GM12801 (cell line): ENCODE results near the gene CCDC88A.

ENCODE experiments used
- TF ChIP-seq, protein P1 (sequence below): IDR thresholded peaks from one replicate; pipeline ENCODE4 v1.5.1; 2011; ENCODE audit warnings: control low read depth; ENCODE audit not compliant: insufficient read length; ENCODE audit errors: extremely low read depth

The CCDC88A gene

GRCh38 chr2:55363636-55364035 is 56.0 kb downstream of the CCDC88A start:
- TF ChIP-seq, protein P1, sequence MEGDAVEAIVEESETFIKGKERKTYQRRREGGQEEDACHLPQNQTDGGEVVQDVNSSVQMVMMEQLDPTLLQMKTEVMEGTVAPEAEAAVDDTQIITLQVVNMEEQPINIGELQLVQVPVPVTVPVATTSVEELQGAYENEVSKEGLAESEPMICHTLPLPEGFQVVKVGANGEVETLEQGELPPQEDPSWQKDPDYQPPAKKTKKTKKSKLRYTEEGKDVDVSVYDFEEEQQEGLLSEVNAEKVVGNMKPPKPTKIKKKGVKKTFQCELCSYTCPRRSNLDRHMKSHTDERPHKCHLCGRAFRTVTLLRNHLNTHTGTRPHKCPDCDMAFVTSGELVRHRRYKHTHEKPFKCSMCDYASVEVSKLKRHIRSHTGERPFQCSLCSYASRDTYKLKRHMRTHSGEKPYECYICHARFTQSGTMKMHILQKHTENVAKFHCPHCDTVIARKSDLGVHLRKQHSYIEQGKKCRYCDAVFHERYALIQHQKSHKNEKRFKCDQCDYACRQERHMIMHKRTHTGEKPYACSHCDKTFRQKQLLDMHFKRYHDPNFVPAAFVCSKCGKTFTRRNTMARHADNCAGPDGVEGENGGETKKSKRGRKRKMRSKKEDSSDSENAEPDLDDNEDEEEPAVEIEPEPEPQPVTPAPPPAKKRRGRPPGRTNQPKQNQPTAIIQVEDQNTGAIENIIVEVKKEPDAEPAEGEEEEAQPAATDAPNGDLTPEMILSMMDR: no peak

DNA sequence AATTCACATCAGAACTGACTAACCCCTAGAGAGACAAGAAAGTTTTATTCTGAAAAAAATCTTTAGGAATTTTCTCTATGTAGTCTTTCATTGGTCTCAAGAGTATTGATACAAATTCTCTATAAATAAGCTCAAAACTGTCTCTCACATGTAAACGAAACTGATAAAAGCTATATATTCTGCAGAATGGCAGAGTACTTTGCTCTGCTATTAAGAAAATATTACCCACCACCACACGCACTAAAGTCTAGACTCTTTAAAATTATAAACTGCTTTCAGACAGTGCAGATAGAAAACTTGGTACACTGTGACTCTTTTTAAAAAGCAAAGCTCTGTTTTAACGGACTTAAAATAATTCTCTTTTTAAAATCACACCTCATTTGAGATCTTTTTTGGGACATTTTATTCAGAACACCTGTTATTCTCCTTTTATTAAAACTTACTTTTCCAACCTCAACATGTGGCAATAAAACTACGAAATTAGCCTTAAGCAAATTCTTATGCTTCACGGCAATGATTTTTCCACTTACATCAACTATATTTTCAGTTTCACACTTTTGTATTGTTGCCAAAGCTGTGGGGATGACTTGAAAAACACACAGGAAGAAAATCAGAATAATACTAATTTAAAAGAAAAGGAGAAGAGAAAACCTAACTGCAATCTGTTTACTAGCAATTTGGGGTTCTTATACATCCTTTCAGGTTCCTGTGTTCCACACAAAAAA is 58.0 kb downstream of the CCDC88A start:
- TF ChIP-seq, protein P1: no peak

- TF ChIP-seq, protein P1: no peak
Observed at GRCh38 chr2:55358451-55358850, 61.2 kb downstream of the CCDC88A start.

GRCh38 chr2:55357927-55358326 is 61.7 kb downstream of the CCDC88A start:
- TF ChIP-seq, protein P1: no peak

GRCh38 chr2:55357164-55357563 is 62.5 kb downstream of the CCDC88A start:
- TF ChIP-seq, protein P1: no peak

DNA sequence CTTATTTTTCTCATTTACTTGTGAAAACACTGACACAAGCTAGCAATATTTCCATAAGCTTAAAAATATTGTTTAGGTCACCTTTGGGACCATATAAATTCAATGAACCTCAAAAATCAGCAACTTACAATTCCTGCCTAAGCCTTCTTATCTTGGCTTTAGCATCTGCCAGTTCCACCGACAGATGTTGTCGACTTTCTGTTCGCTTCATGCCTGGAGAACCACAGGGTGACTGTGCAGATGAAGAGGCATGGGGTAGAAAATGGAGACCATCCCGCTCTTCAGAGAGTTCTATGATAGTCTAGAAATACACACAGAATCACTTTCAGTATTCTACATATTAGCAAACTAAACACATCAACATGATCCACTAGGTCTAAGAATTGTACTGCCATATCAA is 64.2 kb downstream of the CCDC88A start:
- TF ChIP-seq, protein P1: no peak

DNA sequence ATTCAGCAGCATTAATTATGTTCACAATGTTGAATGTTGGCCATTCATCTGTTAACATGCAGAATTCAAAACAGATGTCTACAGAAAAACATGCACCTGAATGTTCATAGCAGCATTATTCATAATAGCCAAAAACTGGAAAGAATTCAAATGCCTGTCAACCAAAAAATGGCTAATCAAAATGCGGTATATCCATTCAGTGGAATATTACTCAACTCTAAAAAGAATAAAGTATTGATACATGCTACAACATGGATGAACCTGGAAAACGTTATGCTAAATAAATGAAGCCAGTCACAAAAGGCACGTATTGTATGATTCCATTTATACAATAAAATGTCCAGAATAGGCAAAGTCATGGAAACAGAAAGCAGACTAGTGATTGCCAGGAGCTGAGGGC is 68.0 kb downstream of the CCDC88A start:
- TF ChIP-seq, protein P1: no peak

- TF ChIP-seq, protein P1: no peak
Observed at GRCh38 chr2:55345064-55345463, 74.6 kb downstream of the CCDC88A start.
